ENCODE results near the gene RHOG. TPM values are rescaled to one million over a fixed set of nuclear protein-coding genes. Genes with fewer than 3 reads are reported as not detected.

The RHOG gene
- total RNA-seq = 100 to 1,000 TPM; 154 to 163 TPM

DNA sequence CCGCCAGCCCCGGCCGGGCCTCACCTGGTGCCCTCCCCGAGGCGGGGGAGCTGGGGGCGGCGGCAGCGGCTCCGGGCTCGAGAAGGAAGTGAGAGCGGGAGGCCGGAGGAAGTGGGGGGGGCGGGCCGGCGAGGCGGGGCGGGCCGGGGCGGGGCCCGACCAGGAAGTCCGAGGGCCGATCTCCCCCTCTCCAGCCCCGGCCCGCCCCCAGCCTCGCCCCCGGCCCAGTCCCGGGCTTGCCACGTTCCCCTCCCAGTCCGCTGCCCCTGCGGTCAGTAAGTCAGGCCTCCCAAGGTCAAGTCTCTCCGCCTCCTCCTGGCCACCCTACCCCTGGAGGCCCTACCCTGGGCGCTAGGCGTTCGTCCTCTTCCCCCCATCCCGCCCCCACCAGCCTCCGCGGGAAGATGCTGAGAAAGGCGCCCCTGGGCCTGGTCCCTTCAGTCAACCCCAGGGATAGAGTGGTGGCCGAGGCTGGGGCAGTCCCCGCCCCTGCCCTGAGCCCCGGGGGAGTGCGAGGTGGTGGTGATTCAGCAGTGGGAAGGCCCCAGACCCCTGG, at the start of gene RHOG:
Gene RHOG, minus strand, starts transcription at position 90 of the 556 bp plus-strand sequence. CDS start 12,821 bp downstream, outside the sequence.
- H3K27me3 Mint-ChIP-seq = no peaks in the 10 kb centered on the region
- DNase-seq (no peak), ATAC-seq (peak; percentile 58)
- peak within 1 kb of the TSS; percentile 92 for H3K4me3 Mint-ChIP-seq
- CTCF ChIA-PET = interaction anchor here (0.6 to 17.3 kb wide), 33 partner anchors 8 to 462 kb away, joined by 3 to 311 read pairs (median 4); partner anchors contain the start of genes NUP98, PGAP2, STIM1 and ZNF195
- H3K4me1 Mint-ChIP-seq = peaks cover 46% of the 10 kb centered on the region
- H3K36me3 Mint-ChIP-seq = peaks cover 25% of the 10 kb centered on the region
- no peaks in the 10 kb centered on the region for H3K9me3 Mint-ChIP-seq (ENCODE audit: low read depth)
- H3K27ac Mint-ChIP-seq = peak within 1 kb of the TSS; percentile 96

DNA sequence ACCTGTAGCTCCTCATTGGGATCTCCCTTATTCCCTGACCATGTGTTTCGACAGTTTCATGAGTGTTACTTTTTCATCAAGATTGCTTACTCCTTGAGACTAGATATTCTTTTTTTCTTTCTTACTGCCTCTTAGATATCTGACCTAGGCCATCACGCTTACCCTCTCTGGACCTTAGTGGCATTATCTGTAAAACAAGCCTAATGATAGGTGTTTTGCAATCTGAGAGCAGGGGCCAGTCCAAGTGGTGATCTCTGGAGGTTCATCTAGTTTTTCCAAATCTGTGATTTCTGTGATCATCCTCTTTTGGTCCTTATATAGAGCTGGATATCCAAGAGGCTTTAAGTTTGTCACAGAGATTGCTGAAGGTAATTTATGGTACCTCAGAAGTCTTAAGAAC, 49.3 kb upstream of the RHOG start:
- CTCF ChIA-PET = interaction anchor here (1.0 to 2.0 kb wide), 5 partner anchors 10 to 182 kb away, joined by 4 to 8 read pairs (median 5); partner anchors contain the start of gene STIM1
- Mint-ChIP-seq H3K4me1 (peaks cover 32% of the 10 kb centered on the region), H3K4me3 (no peak overlapping the region), H3K27ac (no peak overlapping the region), H3K27me3 (no peaks in the 10 kb centered on the region), H3K36me3 (peaks cover 13% of the 10 kb centered on the region), H3K9me3 (ENCODE audit: low read depth) (no peaks in the 10 kb centered on the region)
- no peak for DNase-seq
- ATAC-seq = no peak

DNA sequence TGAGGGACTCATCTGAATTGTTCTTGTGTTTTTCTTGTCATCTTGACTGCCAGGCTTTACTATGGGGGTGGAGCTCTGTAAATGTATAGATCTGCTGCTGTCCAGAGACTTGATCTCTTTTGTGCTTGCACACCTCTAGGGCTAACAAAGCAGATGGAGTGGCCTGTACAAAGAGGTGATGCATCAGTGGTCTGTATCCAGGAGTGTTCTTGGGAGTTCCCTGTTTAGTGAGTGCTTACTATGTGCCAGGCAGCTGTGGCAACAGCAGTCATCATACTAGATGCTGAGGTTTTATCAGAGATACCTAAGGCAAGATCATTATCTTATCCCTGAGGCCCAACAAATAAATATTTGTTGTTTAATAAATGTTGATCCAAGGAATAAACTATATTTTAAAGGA, 48.1 kb upstream of the RHOG start:
- no peaks in the 10 kb centered on the region for H3K27me3 Mint-ChIP-seq
- peaks cover 26% of the 10 kb centered on the region for H3K4me1 Mint-ChIP-seq
- no peak overlapping the region for H3K27ac Mint-ChIP-seq
- H3K4me3 Mint-ChIP-seq = no peak overlapping the region
- ATAC-seq (no peak), DNase-seq (no peak)
- CTCF ChIA-PET = interaction anchor here (1.2 kb wide), 1 partner anchor 39 kb away, joined by 4 read pairs; no protein-coding TSS in a partner anchor
- H3K9me3 Mint-ChIP-seq (ENCODE audit: low read depth) = no peaks in the 10 kb centered on the region
- peaks cover 11% of the 10 kb centered on the region for H3K36me3 Mint-ChIP-seq

DNA sequence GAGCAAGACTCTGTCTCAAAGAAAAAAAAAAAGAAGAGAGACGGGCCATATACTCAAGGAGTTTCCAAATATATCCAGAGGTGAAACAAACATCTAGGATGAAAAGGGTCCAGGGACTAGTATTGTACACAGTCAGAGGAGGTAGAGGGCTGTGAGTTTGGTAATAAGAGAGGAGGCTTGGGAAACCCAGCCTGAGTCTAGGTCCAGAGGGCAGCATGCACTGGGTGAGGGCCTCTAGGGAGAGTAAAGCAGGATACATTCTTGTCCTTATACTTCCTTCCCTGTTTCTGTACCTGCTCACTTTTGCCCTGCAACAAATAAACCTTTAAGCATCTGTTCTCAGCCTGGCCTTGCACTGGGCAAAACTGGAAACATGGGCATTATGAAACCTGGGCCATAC, 46.2 kb upstream of the RHOG start:
- H3K27me3 Mint-ChIP-seq = no peaks in the 10 kb centered on the region
- peaks cover 10% of the 10 kb centered on the region for H3K36me3 Mint-ChIP-seq
- CTCF ChIA-PET = interaction anchor here (0.9 kb wide), 1 partner anchor 47 kb away, joined by 3 read pairs; no protein-coding TSS in a partner anchor
- H3K4me1 Mint-ChIP-seq = peaks cover 18% of the 10 kb centered on the region
- no peaks in the 10 kb centered on the region for H3K9me3 Mint-ChIP-seq (ENCODE audit: low read depth)
- no peak overlapping the region for H3K4me3 Mint-ChIP-seq
- H3K27ac Mint-ChIP-seq = no peak overlapping the region
- ATAC-seq (no peak), DNase-seq (no peak)

GRCh38 chr11:3885855-3886254, 45.1 kb upstream of the RHOG start:
- DNase-seq (no peak), ATAC-seq (no peak)
- Mint-ChIP-seq H3K27me3 (no peaks in the 10 kb centered on the region), H3K4me3 (no peak overlapping the region), H3K9me3 (ENCODE audit: low read depth) (no peaks in the 10 kb centered on the region), H3K36me3 (peaks cover 9% of the 10 kb centered on the region), H3K27ac (no peak overlapping the region), H3K4me1 (peaks cover 23% of the 10 kb centered on the region)
- CTCF ChIA-PET = interaction anchor here (0.7 kb wide), 1 partner anchor 83 kb away, joined by 3 read pairs; no protein-coding TSS in a partner anchor

- ATAC-seq (no peak), DNase-seq (no peak)
- Mint-ChIP-seq H3K4me1 (peaks cover 46% of the 10 kb centered on the region), H3K27me3 (no peaks in the 10 kb centered on the region), H3K36me3 (peaks cover 14% of the 10 kb centered on the region), H3K27ac (no peak overlapping the region), H3K9me3 (ENCODE audit: low read depth) (no peaks in the 10 kb centered on the region), H3K4me3 (no peak overlapping the region)
- CTCF ChIA-PET = interaction anchor here (0.7 to 1.1 kb wide), 4 partner anchors 10 to 190 kb away, joined by 4 to 7 read pairs (median 4); no protein-coding TSS in a partner anchor
Observed at GRCh38 chr11:3882655-3883054, 41.9 kb upstream of the RHOG start.

- ATAC-seq (no peak), DNase-seq (no peak)
- CTCF ChIA-PET = interaction anchor here (0.6 to 1.7 kb wide), 6 partner anchors 10 to 196 kb away, joined by 3 to 7 read pairs (median 4); partner anchors contain the start of gene STIM1
- H3K27me3 Mint-ChIP-seq = no peaks in the 10 kb centered on the region
- peaks cover 50% of the 10 kb centered on the region for H3K4me1 Mint-ChIP-seq
- H3K27ac Mint-ChIP-seq = peak overlapping the region; percentile 26
- H3K36me3 Mint-ChIP-seq = peaks cover 16% of the 10 kb centered on the region
- no peak overlapping the region for H3K4me3 Mint-ChIP-seq
- no peaks in the 10 kb centered on the region for H3K9me3 Mint-ChIP-seq (ENCODE audit: low read depth)
Observed at GRCh38 chr11:3880724-3881123, 40.0 kb upstream of the RHOG start.

- Mint-ChIP-seq H3K4me1 (peaks cover 50% of the 10 kb centered on the region), H3K9me3 (ENCODE audit: low read depth) (no peaks in the 10 kb centered on the region), H3K36me3 (peaks cover 16% of the 10 kb centered on the region), H3K27me3 (no peaks in the 10 kb centered on the region), H3K4me3 (no peak overlapping the region), H3K27ac (peak overlapping the region; percentile 62)
- no peak for ATAC-seq
- CTCF ChIA-PET = interaction anchor here (0.9 to 2.2 kb wide), 5 partner anchors 10 to 193 kb away, joined by 4 to 7 read pairs (median 5); partner anchors contain the start of gene STIM1
- DNase-seq = no peak
Observed at GRCh38 chr11:3879967-3880542, 39.3 kb upstream of the RHOG start.

GRCh38 chr11:3879216-3879966, 38.6 kb upstream of the RHOG start:
- CTCF ChIA-PET = interaction anchor here (1.6 to 2.7 kb wide), 5 partner anchors 9 to 194 kb away, joined by 4 to 12 read pairs (median 7); partner anchors contain the start of gene STIM1
- Mint-ChIP-seq H3K27ac (peak overlapping the region; percentile 62), H3K9me3 (ENCODE audit: low read depth) (no peaks in the 10 kb centered on the region), H3K36me3 (peaks cover 16% of the 10 kb centered on the region), H3K27me3 (no peaks in the 10 kb centered on the region), H3K4me3 (no peak overlapping the region), H3K4me1 (peaks cover 50% of the 10 kb centered on the region)
- no peak for DNase-seq
- peak; percentile 59 for ATAC-seq

DNA sequence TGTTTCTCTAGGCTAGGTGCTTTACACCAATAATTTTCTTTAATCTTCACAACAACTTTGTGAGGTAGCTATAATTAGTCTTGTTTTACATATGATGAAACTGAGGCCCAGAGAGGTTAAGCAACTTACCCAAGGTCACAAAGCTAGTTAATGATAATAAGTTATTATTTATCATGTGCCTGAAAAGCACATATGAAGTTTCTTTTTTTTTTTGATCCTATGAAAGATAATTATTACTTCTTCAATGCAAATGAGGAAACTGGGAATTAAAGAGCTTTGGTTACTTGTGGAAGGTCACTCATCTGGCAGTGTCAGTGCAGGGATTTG, 37.5 kb upstream of the RHOG start:
- Mint-ChIP-seq H3K36me3 (peaks cover 15% of the 10 kb centered on the region), H3K27me3 (no peaks in the 10 kb centered on the region), H3K4me1 (peaks cover 50% of the 10 kb centered on the region), H3K9me3 (ENCODE audit: low read depth) (no peaks in the 10 kb centered on the region), H3K4me3 (no peak overlapping the region), H3K27ac (no peak overlapping the region)
- ATAC-seq (no peak), DNase-seq (no peak)
- CTCF ChIA-PET = interaction anchor here (0.7 to 2.7 kb wide), 5 partner anchors 24 to 195 kb away, joined by 3 to 12 read pairs (median 6); partner anchors contain the start of gene STIM1

DNA sequence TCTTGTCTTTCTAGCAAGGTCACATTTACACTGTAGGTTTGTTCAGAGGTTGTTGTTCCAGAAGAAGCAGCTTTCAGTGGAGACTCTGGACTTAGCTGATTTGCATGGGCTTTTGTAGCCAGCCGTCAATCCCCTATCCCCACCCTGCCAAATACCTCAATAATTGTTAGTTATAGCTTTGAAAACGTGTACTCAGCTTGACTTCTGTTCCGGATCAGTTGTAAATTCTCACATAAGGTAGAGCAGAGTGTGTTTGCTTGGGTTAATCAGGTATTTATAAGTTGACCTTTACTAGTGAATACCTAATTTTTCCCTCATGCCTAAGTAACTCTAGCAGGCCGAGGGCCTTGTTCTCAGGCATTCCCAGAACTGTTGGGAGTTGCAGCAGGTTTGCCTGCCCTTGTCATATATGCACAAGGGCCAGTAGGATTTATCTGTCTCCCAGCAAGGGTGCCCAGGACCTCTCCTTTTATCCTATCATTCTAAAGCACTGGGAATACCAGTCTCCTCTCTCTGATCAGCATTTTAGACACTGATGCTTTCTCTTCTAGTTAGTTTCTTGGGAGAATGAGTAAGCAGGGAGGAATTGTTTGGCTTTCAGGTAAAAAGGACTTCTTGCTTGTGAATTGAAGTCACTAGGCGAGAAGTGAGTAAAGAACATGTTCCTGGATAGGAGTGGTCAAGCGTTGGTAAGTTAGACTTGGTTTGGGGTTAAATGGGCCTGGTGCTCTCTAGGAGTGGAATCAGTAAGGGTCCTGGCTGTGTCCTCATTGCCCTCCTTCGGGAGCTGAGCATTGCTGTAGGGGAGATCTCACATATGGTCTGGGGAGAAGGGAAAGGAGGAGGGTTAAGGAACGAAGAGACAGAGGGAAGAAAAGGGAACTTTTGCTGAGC, 36.9 kb upstream of the RHOG start:
- H3K4me3 Mint-ChIP-seq = no peak overlapping the region
- CTCF ChIA-PET = interaction anchor here (0.7 to 2.7 kb wide), 6 partner anchors 10 to 196 kb away, joined by 3 to 12 read pairs (median 5); partner anchors contain the start of gene STIM1
- H3K27me3 Mint-ChIP-seq = no peaks in the 10 kb centered on the region
- peaks cover 15% of the 10 kb centered on the region for H3K36me3 Mint-ChIP-seq
- ATAC-seq (no peak), DNase-seq (no peak)
- H3K4me1 Mint-ChIP-seq = peaks cover 46% of the 10 kb centered on the region
- H3K27ac Mint-ChIP-seq = no peak overlapping the region
- H3K9me3 Mint-ChIP-seq (ENCODE audit: low read depth) = no peaks in the 10 kb centered on the region

DNA sequence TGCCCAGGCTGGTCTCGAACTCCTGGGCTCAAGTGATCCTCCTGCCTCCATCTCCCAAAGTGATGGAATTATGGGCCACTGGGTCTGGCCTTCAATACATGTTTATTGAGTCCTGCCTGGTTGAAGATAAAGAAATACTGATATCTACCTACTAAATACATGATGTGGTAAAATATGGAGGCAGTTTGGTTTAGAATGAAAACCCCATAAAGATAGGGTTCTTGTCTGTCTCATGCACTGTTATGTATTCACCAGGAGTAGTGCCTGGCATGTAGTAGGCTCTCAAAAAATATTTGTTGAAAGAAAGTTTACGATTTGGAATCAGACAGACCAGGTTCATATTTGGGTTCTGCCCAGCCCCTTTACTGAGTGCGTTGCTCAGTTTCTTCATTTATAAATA, 35.9 kb upstream of the RHOG start:
- H3K4me3 Mint-ChIP-seq = no peak overlapping the region
- DNase-seq = no peak
- CTCF ChIA-PET = interaction anchor here (1.4 kb wide), 1 partner anchor 22 kb away, joined by 7 read pairs; the partner anchor contains the start of gene STIM1
- no peaks in the 10 kb centered on the region for H3K27me3 Mint-ChIP-seq
- no peak for ATAC-seq
- H3K36me3 Mint-ChIP-seq = peaks cover 14% of the 10 kb centered on the region
- peaks cover 46% of the 10 kb centered on the region for H3K4me1 Mint-ChIP-seq
- H3K27ac Mint-ChIP-seq = no peak overlapping the region
- H3K9me3 Mint-ChIP-seq (ENCODE audit: low read depth) = no peaks in the 10 kb centered on the region
